T-helper 2 cell treated with Interferon-gamma antibody and Interleukin-4, amounts not matched to agents 5 μg/mL and 100 μg/mL, for 36 hours (primary cell): ENCODE measurements around the gene AAMDC.
"Not testable (repeated sequence)": the region's sequence is repeated elsewhere in the genome, so short reads cannot be mapped to it uniquely, and the experiment has no call there.

Source experiments
- DNase-seq: peaks from one replicate; pipeline ENCODE4 v3.0.0; 2021; ENCODE audit warnings: low spot score
- H3K27ac Mint-ChIP-seq: one replicate; pipeline ENCODE4 v1.8.0; 2021; ENCODE audit warnings: mild to moderate bottlenecking, mixed read lengths
- H3K27me3 Mint-ChIP-seq: one replicate; pipeline ENCODE4 v1.8.0; 2021; ENCODE audit warnings: low read depth, mixed read lengths
- H3K36me3 Mint-ChIP-seq: one replicate; pipeline ENCODE4 v1.8.0; 2021; ENCODE audit warnings: low read depth, mixed read lengths
- H3K4me1 Mint-ChIP-seq: one replicate; pipeline ENCODE4 v1.8.0; 2021; ENCODE audit warnings: low read depth, mixed read lengths
- H3K4me3 Mint-ChIP-seq: one replicate; pipeline ENCODE4 v1.8.0; 2022; ENCODE audit warnings: mild to moderate bottlenecking, moderate library complexity, mixed read lengths
- H3K9me3 Mint-ChIP-seq: one replicate; pipeline ENCODE4 v1.8.0; 2021; ENCODE audit warnings: mixed read lengths

The AAMDC gene

DNA sequence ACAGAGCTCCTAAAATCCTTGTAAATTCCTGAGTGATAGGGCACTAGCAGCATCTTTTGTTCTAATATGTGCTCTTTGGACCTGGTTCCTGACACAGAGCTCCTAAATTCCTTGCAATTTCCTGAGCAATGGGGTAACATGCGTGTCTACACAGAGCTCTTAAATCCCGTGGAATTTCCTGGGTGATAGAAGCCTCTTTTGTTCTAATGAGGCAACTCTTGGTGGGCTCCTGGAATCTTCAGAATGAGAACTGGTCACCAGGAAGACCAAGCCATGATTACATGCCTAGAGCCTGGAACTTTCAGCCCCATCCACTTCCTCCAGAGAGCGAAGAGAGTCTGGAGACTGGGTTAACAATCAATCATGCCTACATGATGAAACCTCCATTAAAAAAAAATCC lies 19.5 kb upstream of the AAMDC start:
- no peak overlapping the region for H3K4me3 Mint-ChIP-seq
- H3K4me1 Mint-ChIP-seq: peaks cover 12% of the 10 kb centered on the region
- peaks cover 3% of the 10 kb centered on the region for H3K9me3 Mint-ChIP-seq
- peaks cover 14% of the 10 kb centered on the region for H3K36me3 Mint-ChIP-seq
- H3K27ac Mint-ChIP-seq: no peak overlapping the region
- H3K27me3 Mint-ChIP-seq: no peaks in the 10 kb centered on the region
- no peak for DNase-seq

DNA sequence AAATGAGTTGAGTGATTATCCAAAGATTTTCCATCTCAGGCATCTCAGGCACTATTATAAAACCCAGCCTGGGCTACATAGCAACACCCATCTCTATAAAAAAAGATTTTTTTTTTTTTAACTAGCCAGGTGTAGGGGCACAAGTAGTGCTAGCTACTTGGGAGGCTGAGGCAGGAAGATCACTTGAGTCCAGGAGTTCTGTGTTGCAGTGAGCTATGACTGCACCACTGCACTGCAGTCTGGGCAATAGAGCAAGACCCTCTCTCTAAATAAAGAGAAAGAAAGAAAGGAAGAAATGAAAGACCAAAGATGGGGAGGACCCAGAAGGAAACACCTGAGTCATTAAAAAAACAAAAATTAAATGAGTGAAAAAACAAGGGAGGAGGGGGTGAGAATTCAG lies 14.5 kb upstream of the AAMDC start:
- Mint-ChIP-seq H3K27ac (no peak overlapping the region), H3K4me1 (peaks cover 13% of the 10 kb centered on the region), H3K36me3 (peaks cover 12% of the 10 kb centered on the region), H3K9me3 (no peaks in the 10 kb centered on the region), H3K27me3 (no peaks in the 10 kb centered on the region), H3K4me3 (no peak overlapping the region)
- no peak for DNase-seq

DNA sequence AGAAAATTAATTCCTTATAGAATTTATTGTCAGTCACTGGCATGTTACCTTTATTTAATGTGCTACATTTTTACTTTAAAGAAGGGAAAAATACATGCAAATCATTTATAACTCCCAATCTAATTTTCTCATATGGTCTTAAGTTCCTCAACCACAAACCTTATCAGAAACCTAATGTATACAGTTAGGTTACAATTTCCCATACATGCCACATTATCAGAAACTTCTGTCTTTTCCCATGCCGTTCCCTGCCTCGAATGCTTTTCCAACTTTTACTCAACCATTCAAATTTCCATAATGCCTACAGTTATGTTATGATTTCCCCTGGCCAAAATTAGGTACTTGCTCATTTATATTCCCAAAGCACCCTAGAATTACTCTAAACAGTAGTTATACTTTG lies 14.0 kb upstream of the AAMDC start:
- no peak for DNase-seq
- Mint-ChIP-seq H3K4me1 (peaks cover 15% of the 10 kb centered on the region), H3K9me3 (no peaks in the 10 kb centered on the region), H3K36me3 (peaks cover 14% of the 10 kb centered on the region), H3K27ac (no peak overlapping the region), H3K27me3 (no peaks in the 10 kb centered on the region), H3K4me3 (no peak overlapping the region)

DNA sequence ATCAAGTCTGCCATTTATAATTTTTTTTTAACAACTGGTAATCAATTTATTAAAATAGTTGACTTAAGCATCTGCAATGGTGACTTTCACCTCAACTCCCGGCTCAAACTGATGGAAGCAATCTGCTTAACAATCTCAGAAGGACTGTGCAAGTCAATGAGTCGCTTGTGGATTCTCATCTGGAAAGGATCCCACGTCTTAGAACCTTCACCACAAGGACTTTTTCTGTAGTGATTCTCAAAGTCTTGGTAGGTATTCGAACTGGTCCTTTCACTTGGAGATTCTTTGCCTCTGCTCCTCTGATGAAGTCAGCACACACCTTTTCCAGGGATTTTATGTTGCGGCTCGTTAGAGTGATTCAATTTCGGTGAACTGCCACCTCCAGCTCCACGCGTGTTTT lies 7.7 kb upstream of the AAMDC start:
- peaks cover 20% of the 10 kb centered on the region for H3K4me1 Mint-ChIP-seq
- no peaks in the 10 kb centered on the region for H3K27me3 Mint-ChIP-seq
- H3K36me3 Mint-ChIP-seq: peaks cover 29% of the 10 kb centered on the region
- no peak overlapping the region for H3K27ac Mint-ChIP-seq
- H3K4me3 Mint-ChIP-seq: no peak overlapping the region
- no peak for DNase-seq
- peaks cover 5% of the 10 kb centered on the region for H3K9me3 Mint-ChIP-seq

DNA sequence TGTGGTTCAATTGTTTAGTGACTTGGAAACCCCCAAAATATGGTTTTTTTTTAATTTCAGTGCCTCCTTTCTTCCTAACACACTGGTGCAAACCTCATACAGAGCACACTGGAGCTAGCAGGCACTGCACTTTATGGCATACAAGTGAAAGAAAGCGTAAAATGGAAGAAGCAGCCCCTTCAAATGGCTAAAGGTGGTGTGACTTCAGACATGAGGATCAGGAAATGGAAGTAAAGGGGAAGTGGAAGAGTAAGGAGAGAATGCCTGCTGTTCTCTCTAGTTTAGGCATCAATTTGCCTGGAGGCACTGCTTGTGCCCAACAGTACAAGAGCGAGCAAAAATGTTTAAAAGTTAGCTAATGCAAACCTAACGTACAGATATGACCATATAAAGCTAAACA lies 6.1 kb upstream of the AAMDC start:
- no peak overlapping the region for H3K27ac Mint-ChIP-seq
- H3K36me3 Mint-ChIP-seq: peaks cover 31% of the 10 kb centered on the region
- no peaks in the 10 kb centered on the region for H3K27me3 Mint-ChIP-seq
- no peak overlapping the region for H3K4me3 Mint-ChIP-seq
- H3K4me1 Mint-ChIP-seq: peaks cover 26% of the 10 kb centered on the region
- DNase-seq: no peak
- peaks cover 5% of the 10 kb centered on the region for H3K9me3 Mint-ChIP-seq

DNA sequence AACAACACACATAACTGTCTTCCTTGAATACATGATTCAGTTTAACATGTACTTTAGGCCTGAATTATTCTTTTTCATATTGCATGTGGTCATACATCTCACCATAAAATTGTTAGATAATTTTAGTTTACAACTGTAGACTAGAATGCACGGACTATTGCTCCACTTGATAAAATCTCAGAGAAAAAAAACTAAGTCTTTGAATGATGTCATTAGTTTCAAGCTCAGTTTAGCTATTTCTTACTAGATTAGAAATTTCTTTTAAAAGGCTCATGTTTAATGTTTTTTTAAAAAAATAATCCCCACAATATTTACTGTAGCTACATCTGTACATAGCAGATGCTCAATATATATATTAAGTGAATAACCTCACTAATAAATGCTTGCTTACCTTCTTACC lies 5.5 kb upstream of the AAMDC start:
- H3K27ac Mint-ChIP-seq: no peak overlapping the region
- no peak overlapping the region for H3K4me3 Mint-ChIP-seq
- DNase-seq: no peak
- peaks cover 27% of the 10 kb centered on the region for H3K36me3 Mint-ChIP-seq
- no peaks in the 10 kb centered on the region for H3K27me3 Mint-ChIP-seq
- peaks cover 5% of the 10 kb centered on the region for H3K9me3 Mint-ChIP-seq
- H3K4me1 Mint-ChIP-seq: peaks cover 26% of the 10 kb centered on the region

DNA sequence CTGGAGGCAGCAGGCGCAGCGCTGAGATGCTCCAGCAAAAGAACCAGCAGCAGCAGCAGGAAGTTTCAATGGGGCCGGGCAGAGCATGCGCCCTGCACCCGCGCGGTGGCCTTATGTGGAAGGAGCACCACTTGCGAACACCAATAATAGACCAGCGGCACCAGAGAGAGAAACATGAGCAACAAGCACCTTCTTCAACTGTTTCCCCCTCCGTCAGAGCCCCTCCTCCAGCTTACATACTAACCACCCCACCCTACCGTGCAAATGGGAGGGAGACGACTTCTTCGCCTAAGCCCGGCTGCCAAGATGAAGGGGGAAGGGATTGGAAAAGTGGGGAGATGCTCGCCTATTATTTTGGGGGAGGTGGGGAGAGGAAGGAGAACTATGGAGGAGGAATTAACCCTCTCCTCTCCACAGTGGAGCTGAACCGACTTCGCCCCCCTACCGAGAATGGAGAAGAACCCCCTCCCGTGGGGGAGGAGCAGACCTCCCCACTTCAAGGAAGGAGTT lies 1.5 kb upstream of the AAMDC start:
- peak; percentile 83 for DNase-seq
- Mint-ChIP-seq H3K4me1 (peaks cover 30% of the 10 kb centered on the region), H3K36me3 (peaks cover 17% of the 10 kb centered on the region), H3K27me3 (no peaks in the 10 kb centered on the region), H3K9me3 (peaks cover 5% of the 10 kb centered on the region), H3K4me3 (peak overlapping the region; percentile 96), H3K27ac (peak overlapping the region; percentile 91)

DNA sequence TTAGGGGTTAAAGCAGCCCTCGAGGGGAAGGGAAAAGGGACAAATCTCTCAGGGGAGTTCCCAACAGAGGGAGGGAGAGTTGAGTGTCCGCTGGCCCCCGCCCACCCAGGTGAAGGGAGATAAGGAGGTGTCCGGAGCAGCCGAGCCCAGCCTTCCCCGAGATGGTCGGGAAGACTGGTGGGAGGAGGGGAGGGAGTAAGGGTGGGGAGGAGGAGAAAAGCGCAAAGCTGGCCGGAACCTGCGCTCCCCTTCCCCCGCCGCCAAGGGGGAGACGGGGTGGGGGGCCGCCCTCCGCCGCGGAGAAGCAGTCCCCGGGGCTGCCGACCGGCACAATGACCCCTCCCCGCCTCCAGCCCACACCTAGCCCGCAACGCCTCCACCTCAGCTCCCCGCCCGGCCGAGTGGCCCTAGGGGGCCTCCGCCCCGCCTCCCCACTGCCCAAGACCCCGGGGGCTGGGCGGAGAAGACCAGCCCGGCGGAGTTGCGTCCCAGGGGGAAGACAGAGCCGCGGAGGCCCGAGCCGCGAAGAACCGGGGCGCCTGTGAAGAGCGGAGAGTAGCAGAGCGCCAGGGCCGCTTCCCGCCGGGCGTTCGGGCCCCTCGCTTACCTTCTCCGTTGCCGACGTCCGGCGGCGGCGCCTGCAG lies 901 bp upstream of the AAMDC start:
- Mint-ChIP-seq H3K27ac (peak overlapping the region; percentile 91), H3K36me3 (peaks cover 13% of the 10 kb centered on the region), H3K4me1 (peaks cover 28% of the 10 kb centered on the region), H3K4me3 (peak overlapping the region; percentile 100), H3K27me3 (no peaks in the 10 kb centered on the region), H3K9me3 (peaks cover under 1% of the 10 kb centered on the region)
- peak; percentile 40 for DNase-seq

DNA sequence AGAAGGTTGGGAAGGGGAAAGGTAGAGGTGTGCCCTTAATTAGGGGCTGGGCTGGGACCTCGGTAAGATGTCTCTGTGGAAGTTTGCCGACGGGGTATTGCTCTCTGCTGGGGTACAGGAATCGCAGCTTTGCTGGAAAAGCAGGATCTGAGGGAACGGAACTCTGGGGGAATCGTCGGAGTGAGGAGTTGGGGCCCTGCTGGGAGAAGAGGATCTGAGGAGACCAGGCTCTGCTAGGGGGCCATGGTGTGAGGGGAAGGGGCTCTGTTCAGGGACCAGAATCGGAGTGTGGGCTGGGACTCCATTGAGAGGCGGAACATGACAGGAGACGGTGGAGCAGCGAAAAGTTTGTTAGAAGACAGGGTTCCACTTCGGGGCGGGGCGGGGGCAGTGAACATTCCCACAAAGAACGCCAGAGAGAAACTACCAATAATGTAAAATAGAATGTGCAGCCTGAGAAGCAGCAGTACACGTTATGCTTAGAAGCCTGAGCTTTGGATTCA lies 456 bp downstream of the AAMDC start:
- peak; percentile 7 for DNase-seq
- Mint-ChIP-seq H3K27ac (peak overlapping the region; percentile 87), H3K27me3 (no peaks in the 10 kb centered on the region), H3K9me3 (no peaks in the 10 kb centered on the region), H3K4me3 (peak overlapping the region; percentile 100), H3K4me1 (peaks cover 24% of the 10 kb centered on the region), H3K36me3 (peaks cover 7% of the 10 kb centered on the region)

DNA sequence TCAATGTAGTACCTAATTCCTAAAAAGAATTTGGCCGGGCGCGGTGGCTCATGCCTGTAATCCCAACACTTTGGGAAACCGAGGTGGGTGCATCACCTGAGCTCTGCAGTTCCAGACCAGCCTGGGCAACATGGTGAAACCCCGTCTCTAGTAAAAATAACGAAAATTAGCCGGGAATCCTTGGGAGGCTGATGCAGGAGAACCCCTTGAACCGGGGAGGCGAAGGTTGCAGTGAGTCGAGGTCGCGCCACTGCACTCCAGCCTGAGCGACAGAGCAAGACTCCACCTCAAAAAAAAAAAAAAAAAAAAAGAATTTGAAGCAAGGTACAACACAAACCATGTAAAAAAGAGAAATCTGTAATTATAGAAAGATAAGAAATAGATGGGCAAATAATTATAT lies 1.2 kb downstream of the AAMDC start:
- not testable (repeated sequence) for H3K27me3 Mint-ChIP-seq, H3K9me3 Mint-ChIP-seq, DNase-seq, H3K4me3 Mint-ChIP-seq, H3K27ac Mint-ChIP-seq, H3K36me3 Mint-ChIP-seq
- peaks cover 19% of the 10 kb centered on the region for H3K4me1 Mint-ChIP-seq

DNA sequence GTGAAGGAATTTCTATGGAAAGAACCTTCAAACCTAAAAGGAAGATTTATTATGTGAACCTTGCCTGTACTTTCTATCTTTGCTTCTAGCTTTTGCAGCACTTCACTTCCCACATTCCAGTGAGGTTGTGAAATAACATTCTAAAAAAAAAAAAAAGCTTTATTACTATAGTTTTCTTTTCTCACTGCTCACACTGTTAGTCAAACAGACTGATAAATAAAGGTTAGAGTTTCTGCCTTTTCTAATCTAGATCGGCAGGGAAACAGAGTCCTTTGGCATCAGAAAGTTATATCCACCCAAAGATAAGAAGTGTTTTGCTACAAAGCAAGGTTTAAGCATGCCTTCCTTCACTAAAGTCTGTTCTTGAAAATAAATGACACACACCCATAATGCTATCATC lies 2.8 kb downstream of the AAMDC start:
- no peak for DNase-seq
- Mint-ChIP-seq H3K27me3 (no peaks in the 10 kb centered on the region), H3K36me3 (peaks cover 4% of the 10 kb centered on the region), H3K4me1 (peaks cover 11% of the 10 kb centered on the region), H3K27ac (no peak overlapping the region), H3K4me3 (no peak overlapping the region), H3K9me3 (no peaks in the 10 kb centered on the region)

DNA sequence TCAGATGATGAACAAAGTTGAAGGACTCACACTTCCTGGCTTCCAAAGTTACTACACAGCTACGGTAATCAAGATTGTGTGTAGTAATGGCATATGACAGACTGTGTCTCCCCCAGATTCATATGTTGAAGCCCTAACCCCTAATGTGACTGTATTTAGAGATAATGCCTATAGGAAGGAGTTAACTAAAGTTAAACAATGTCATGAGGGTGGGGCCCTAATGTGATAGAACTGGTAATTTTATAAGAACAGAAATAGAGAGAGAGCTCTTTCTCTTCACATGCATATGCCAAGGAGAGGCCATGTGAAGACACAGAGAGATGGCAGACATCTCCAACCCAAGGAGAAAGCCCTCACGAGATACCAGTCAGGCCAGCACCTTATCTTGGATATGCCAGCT lies 8.0 kb downstream of the AAMDC start:
- Mint-ChIP-seq H3K27ac (no peak overlapping the region), H3K4me3 (no peak overlapping the region), H3K9me3 (peaks cover 3% of the 10 kb centered on the region), H3K4me1 (no peaks in the 10 kb centered on the region), H3K27me3 (no peaks in the 10 kb centered on the region), H3K36me3 (no peaks in the 10 kb centered on the region)
- no peak for DNase-seq

DNA sequence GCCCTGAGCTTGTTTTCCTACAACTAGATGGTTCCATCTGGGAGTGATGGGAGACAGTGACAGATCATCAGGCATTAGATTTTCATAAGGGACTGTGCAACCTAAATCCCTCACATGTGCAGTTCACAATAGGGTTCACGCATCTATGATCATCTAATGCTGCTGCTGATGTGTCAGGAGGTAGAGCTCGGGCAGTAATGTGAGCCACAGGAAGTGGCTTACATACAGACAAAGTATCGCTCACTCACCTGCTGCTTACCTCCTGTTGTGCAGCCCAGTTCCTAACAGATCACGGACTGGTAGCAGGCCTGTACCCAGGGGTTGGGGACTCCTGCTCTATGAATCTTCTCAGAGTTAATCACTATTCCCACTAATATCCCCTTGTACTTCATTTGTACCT lies 12.4 kb downstream of the AAMDC start:
- Mint-ChIP-seq H3K27me3 (no peaks in the 10 kb centered on the region), H3K4me3 (no peak overlapping the region), H3K4me1 (no peaks in the 10 kb centered on the region), H3K27ac (no peak overlapping the region), H3K9me3 (peaks cover 3% of the 10 kb centered on the region), H3K36me3 (no peaks in the 10 kb centered on the region)
- no peak for DNase-seq

DNA sequence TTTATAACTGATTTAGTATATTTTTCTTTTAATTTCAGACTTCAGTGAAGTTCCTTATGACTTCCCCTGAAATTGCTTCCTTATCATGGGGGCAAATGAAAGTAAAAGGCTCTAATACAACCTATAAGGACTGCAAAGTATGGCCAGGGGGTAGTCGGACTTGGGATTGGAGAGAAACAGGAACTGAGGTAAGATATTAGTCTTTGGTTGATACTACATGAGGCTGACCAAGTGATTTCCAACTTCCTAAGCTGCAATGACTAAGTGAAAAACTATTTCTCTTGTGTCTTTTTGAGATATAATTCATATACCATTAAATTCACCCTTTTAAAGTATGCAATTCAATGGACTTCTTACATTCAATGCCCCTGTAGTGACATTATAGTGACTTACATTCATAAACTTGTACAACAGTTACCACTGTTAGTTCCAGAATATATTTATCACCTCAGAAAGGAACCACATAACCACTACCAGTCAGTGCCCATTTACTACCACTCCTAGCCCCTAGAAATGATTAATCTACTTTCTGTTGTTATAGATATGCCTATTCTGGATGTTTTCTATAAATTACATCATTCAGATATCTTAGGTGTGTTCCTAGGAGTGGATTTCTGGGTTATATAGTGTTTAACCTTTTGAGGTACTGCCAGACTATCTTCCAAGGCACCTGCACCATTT lies 21.6 kb downstream of the AAMDC start:
- Mint-ChIP-seq H3K4me1 (no peaks in the 10 kb centered on the region), H3K9me3 (peaks cover 16% of the 10 kb centered on the region), H3K4me3 (no peak overlapping the region), H3K36me3 (peaks cover 17% of the 10 kb centered on the region), H3K27ac (no peak overlapping the region), H3K27me3 (no peaks in the 10 kb centered on the region)
- no peak for DNase-seq
